ENCODE data around the gene SPATA13. TPM values are rescaled to one million over a fixed set of nuclear protein-coding genes. Genes with fewer than 3 reads are reported as not detected.

SPATA13 gene
- total RNA-seq, 1 donor from 2014 or later, result 11.8 TPM

DNA sequence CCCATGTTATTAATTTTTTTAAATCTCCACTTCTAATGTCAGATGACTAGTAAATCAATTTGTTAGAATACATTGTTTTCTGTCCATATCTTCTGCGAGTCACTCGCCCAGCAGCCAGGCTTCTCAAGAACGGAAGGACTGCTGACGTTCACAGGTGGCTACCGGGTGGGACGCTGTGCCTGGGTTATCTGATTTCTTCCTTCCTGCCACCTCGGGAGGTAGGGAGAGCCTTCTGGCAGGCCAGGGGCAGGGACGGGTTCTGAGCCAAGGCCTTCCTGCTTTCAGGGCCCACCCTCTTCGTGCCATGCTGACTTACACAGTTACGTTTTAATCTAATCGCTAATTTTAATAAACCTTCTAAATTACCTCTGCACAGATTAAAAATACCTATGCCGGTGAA lies 140.9 kb downstream of the SPATA13 start:
- CTCF ChIA-PET, result no interaction called here
- Mint-ChIP-seq H3K9me3 (no peaks in the 10 kb centered on the region), H3K27ac (no peak overlapping the region), H3K36me3 (ENCODE audit: low read depth) (peaks cover 64% of the 10 kb centered on the region), H3K27me3 (no peaks in the 10 kb centered on the region), H3K4me3 (no peak overlapping the region), H3K4me1 (no peaks in the 10 kb centered on the region)
- POLR2A ChIA-PET, result no interaction called here
- DNase-seq, result no peak
- ATAC-seq (ENCODE audit: low read depth), result no peak
- no peak for TF ChIP-seq CTCF (IDR thresholded peaks at IDR 0.05)
- intact Hi-C loops (cut with micrococcal nuclease), result no loop called here

DNA sequence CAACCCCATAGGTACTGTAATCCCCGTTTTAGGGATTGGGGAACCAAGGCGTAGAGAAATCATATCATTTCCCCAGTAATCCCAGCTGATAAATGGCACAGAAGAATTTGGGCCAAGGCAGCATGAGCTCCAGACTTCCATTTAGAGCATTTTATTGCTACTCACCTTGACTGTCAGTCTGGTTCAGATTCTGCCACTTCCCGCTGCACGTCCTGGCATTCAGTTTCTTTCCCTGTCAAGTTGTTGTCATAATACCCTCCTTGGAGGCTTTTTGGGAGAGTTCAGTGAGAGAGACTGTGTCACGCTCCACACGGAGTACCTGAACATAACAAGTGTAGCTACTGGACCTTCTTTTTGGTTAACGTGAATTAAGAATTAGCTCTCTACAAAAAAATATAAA lies 141.4 kb downstream of the SPATA13 start:
- no peak for TF ChIP-seq CTCF (IDR thresholded peaks at IDR 0.05)
- Mint-ChIP-seq H3K4me3 (no peak overlapping the region), H3K9me3 (no peaks in the 10 kb centered on the region), H3K4me1 (no peaks in the 10 kb centered on the region), H3K27me3 (no peaks in the 10 kb centered on the region), H3K36me3 (ENCODE audit: low read depth) (peaks cover 60% of the 10 kb centered on the region), H3K27ac (no peak overlapping the region)
- CTCF ChIA-PET, result interaction anchor here (0.6 kb wide), 1 partner anchor 1270 kb away, joined by 4 read pairs; no protein-coding TSS in a partner anchor
- DNase-seq (no peak), ATAC-seq (ENCODE audit: low read depth) (no peak)
- intact Hi-C loops (cut with micrococcal nuclease), result no loop called here
- POLR2A ChIA-PET, result no interaction called here

- intact Hi-C loops (cut with micrococcal nuclease), result no loop called here
These were observed 144.1 kb downstream of the SPATA13 start for GRCh38 chr13:24304620-24305019.

DNA sequence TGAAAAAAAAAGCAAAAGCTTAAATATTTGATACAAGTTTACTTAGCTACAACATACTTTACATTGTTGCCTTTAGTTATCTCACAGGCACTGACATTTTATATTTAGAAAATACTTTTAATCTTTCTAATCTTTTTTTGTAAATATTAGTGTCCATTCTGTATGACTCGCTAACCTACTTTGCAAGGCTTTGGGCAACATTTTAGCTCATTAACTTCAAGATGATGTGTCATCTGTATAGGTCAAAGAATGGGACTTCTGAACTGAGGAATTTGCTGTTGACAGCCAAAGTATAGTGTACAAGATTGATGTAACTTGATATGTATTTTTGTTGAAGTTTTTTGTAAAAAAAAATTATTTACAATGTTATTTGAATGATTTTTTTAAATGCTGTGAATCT lies 146.1 kb downstream of the SPATA13 start:
- intact Hi-C loops (cut with micrococcal nuclease), result no loop called here
- H3K9me3 Mint-ChIP-seq, result no peaks in the 10 kb centered on the region
- DNase-seq (no peak), ATAC-seq (ENCODE audit: low read depth) (no peak)
- H3K27ac Mint-ChIP-seq, result no peak overlapping the region
- no peaks in the 10 kb centered on the region for H3K4me1 Mint-ChIP-seq
- no peak for TF ChIP-seq CTCF (IDR thresholded peaks at IDR 0.05)
- H3K36me3 Mint-ChIP-seq (ENCODE audit: low read depth), result peaks cover 20% of the 10 kb centered on the region
- no peak overlapping the region for H3K4me3 Mint-ChIP-seq
- ChIA-PET CTCF (no interaction called here), POLR2A (no interaction called here)
- H3K27me3 Mint-ChIP-seq, result peaks cover 3% of the 10 kb centered on the region

More at GRCh38 chr13:24304620-24305019, 144.1 kb downstream of the SPATA13 start:
- no peak for ATAC-seq (ENCODE audit: low read depth)
- H3K9me3 Mint-ChIP-seq, result no peaks in the 10 kb centered on the region
- CTCF ChIA-PET, result no interaction called here
- POLR2A ChIA-PET, result no interaction called here
- no peak for DNase-seq
- TF ChIP-seq CTCF (IDR thresholded peaks at IDR 0.05), result no peak
- peaks cover 38% of the 10 kb centered on the region for H3K36me3 Mint-ChIP-seq (ENCODE audit: low read depth)
- no peak overlapping the region for H3K27ac Mint-ChIP-seq
- H3K27me3 Mint-ChIP-seq, result no peaks in the 10 kb centered on the region
- H3K4me1 Mint-ChIP-seq, result no peaks in the 10 kb centered on the region
- H3K4me3 Mint-ChIP-seq, result no peak overlapping the region

GRCh38 chr13:24307211-24308067 lies 146.9 kb downstream of the SPATA13 start:
- intact Hi-C loops (cut with micrococcal nuclease), result no loop called here
- Mint-ChIP-seq H3K27ac (no peak overlapping the region), H3K27me3 (peaks cover 3% of the 10 kb centered on the region), H3K4me1 (no peaks in the 10 kb centered on the region), H3K36me3 (ENCODE audit: low read depth) (peaks cover 15% of the 10 kb centered on the region), H3K9me3 (no peaks in the 10 kb centered on the region), H3K4me3 (no peak overlapping the region)
- TF ChIP-seq CTCF (IDR thresholded peaks at IDR 0.05), result no peak
- CTCF ChIA-PET, result no interaction called here
- POLR2A ChIA-PET, result no interaction called here
- DNase-seq (no peak), ATAC-seq (ENCODE audit: low read depth) (no peak)

Data from activated B cell treated with CpG ODN at 0.5 μM for 24 hours (primary cell).